Measurements from ENCODE around the gene CYB5A.
"Not testable (repeated sequence)": the region's sequence is repeated elsewhere in the genome, so short reads cannot be mapped to it uniquely, and the experiment has no call there.

CYB5A gene

GRCh38 chr18:74294526-74294925 lies 2.8 kb upstream of the CYB5A start:
- DNase-seq (ENCODE audit: low spot score), result no peak

GRCh38 chr18:74292982-74293381 lies 1.2 kb upstream of the CYB5A start:
- DNase-seq (ENCODE audit: low spot score), result not testable (repeated sequence)

GRCh38 chr18:74292541-74292858 lies 737 bp upstream of the CYB5A start:
- DNase-seq (ENCODE audit: low spot score), result no peak

- DNase-seq (ENCODE audit: low spot score), result no peak
Measured at GRCh38 chr18:74291472-74291770, 342 bp downstream of the CYB5A start.

GRCh38 chr18:74290794-74291471 lies 830 bp downstream of the CYB5A start:
- DNase-seq (ENCODE audit: low spot score), result no peak

- no peak for DNase-seq (ENCODE audit: low spot score)
Measured at GRCh38 chr18:74290021-74290420, 1.7 kb downstream of the CYB5A start.

- DNase-seq (ENCODE audit: low spot score), result no peak
Measured at GRCh38 chr18:74289137-74289536, 2.6 kb downstream of the CYB5A start.

GRCh38 chr18:74288730-74289129 lies 3.0 kb downstream of the CYB5A start:
- DNase-seq (ENCODE audit: low spot score), result no peak

- no peak for DNase-seq (ENCODE audit: low spot score)
Measured at GRCh38 chr18:74288041-74288440, 3.7 kb downstream of the CYB5A start.

GRCh38 chr18:74286856-74287255 lies 4.9 kb downstream of the CYB5A start:
- no peak for DNase-seq (ENCODE audit: low spot score)

- no peak for DNase-seq (ENCODE audit: low spot score)
Measured at GRCh38 chr18:74286106-74286855, 5.5 kb downstream of the CYB5A start.

GRCh38 chr18:74285583-74285982 lies 6.2 kb downstream of the CYB5A start:
- not testable (repeated sequence) for DNase-seq (ENCODE audit: low spot score)

- DNase-seq (ENCODE audit: low spot score), result no peak
Measured at GRCh38 chr18:74284980-74285355, 6.8 kb downstream of the CYB5A start.

GRCh38 chr18:74284191-74284979 lies 7.4 kb downstream of the CYB5A start:
- no peak for DNase-seq (ENCODE audit: low spot score)

GRCh38 chr18:74283646-74284045 lies 8.1 kb downstream of the CYB5A start:
- DNase-seq (ENCODE audit: low spot score), result no peak

GRCh38 chr18:74282755-74283554 lies 8.8 kb downstream of the CYB5A start:
- no peak for DNase-seq (ENCODE audit: low spot score)

GRCh38 chr18:74281980-74282754 lies 9.6 kb downstream of the CYB5A start:
- peak; percentile 54 for DNase-seq (ENCODE audit: low spot score)

- DNase-seq (ENCODE audit: low spot score), result no peak
Measured at GRCh38 chr18:74281011-74281979, 10.5 kb downstream of the CYB5A start.

- no peak for DNase-seq (ENCODE audit: low spot score)
Measured at GRCh38 chr18:74278983-74279382, 12.8 kb downstream of the CYB5A start.

- DNase-seq (ENCODE audit: low spot score), result no peak
Measured at GRCh38 chr18:74278058-74278457, 13.7 kb downstream of the CYB5A start.

All from HuH-7 (cell line).